ENCODE data around the gene CALM3. TPM values are rescaled to one million over a fixed set of nuclear protein-coding genes. Genes with fewer than 3 reads are reported as not detected.

Gene CALM3
- total and polyA plus RNA-seq, 7 donors: 120 to 192 (median 145) TPM

DNA sequence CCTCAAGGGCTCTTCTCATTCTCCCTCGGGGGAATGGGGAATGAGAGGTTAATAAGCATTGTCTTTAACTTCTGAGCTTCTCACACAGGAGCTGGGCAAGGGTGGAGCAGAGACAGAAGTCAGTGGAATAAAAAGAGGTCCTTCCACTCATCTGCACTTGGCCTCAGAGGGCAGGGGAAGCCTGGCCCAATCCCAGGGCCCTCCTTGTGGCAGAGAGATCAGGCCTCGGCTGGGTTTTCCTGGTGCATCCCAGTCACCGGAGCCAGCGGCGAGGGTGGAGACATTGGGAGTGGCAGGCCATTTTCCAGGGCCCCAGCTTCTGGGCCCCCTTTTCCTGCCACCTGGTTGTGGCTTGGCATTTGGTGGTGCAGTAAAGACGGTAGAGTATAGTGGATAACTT, 10.6 kb downstream of the CALM3 start:
- no peak overlapping the region for H3K4me3 ChIP-seq
- DNase-seq (peak in 1 of 2 donors; percentile 46), ATAC-seq (no peak)
- H3K27ac ChIP-seq: no peak overlapping the region
- H3K36me3 ChIP-seq (ENCODE audit: insufficient read depth in 1 of 2, low read depth in 1 of 2): peaks cover 0 to 34% of the 10 kb centered on the region in 2 donors
- H3K27me3 ChIP-seq (ENCODE audit: insufficient read depth in 3 of 3, low read length in 2 of 3): no peaks in the 10 kb centered on the region
- 66 to 76% (median 68%) methylated on average over 6 of the region's 6 CpGs for WGBS, 3 donors
- H3K4me1 ChIP-seq: peaks cover 2% of the 10 kb centered on the region
- intact Hi-C loops (cut with DNase I): no loop called here
- TF ChIP-seq CTCF (IDR thresholded peaks at IDR 0.05): no peak
- no peaks in the 10 kb centered on the region for H3K9me3 ChIP-seq

GRCh38 chr19:46613525-46613924, 12.4 kb downstream of the CALM3 start:
- peaks cover 0 to 16% of the 10 kb centered on the region in 2 donors for H3K36me3 ChIP-seq (ENCODE audit: insufficient read depth in 1 of 2, low read depth in 1 of 2)
- H3K4me1 ChIP-seq: peaks cover 12% of the 10 kb centered on the region
- ATAC-seq (no peak), DNase-seq (peak in 1 of 2 donors; percentile 39)
- no peak overlapping the region for H3K27ac ChIP-seq
- intact Hi-C loops (cut with DNase I): no loop called here
- H3K9me3 ChIP-seq: no peaks in the 10 kb centered on the region
- no peaks in the 10 kb centered on the region for H3K27me3 ChIP-seq (ENCODE audit: insufficient read depth in 3 of 3, low read length in 2 of 3)
- H3K4me3 ChIP-seq: no peak overlapping the region
- no peak for TF ChIP-seq CTCF (IDR thresholded peaks at IDR 0.05)
- 86 to 92% (median 90%) methylated on average over 22 of the region's 22 CpGs for WGBS, 3 donors

DNA sequence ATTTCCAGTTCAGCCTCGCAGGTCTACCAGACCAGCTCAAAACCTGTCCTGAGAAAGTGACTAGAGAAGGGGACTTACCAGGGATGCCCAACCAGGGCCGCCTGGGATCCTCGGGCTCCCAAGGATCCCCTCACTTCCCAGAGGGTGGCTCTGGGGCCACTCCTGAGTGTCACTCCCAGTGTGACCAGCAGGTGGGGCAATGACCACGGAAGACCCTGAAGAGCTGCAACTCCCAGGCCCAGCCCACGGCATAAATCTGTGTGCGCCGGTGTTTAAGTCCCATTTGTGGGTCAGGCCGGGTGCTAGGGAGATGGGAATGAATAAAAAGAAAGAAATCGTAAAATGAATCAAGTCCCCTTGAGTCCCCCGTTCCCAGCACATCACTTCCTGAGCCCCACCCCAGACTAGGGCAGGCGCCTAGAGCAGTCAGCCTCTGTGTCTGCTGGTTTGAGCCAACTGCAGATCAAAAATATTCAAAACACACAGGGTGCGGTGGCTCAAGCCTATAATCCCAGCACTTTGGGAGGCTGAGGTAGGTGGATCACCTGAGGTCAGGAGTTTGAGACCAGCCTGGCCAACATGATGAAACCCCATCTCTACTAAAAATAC, 13.1 kb downstream of the CALM3 start:
- DNase-seq: peak; percentile 86 to 90
- peaks cover 17% of the 10 kb centered on the region for H3K4me1 ChIP-seq
- no peaks in the 10 kb centered on the region for H3K27me3 ChIP-seq (ENCODE audit: insufficient read depth in 3 of 3, low read length in 2 of 3)
- TF ChIP-seq CTCF (IDR thresholded peaks at IDR 0.05): peak; percentile 87
- intact Hi-C loops (cut with DNase I): loop anchor here (1.0 to 2.0 kb wide), 2 partner anchors 48 to 49 kb away; no protein-coding TSS in a partner anchor
- no peak overlapping the region for H3K27ac ChIP-seq
- H3K9me3 ChIP-seq: no peaks in the 10 kb centered on the region
- H3K36me3 ChIP-seq (ENCODE audit: insufficient read depth in 1 of 2, low read depth in 1 of 2): peaks cover 0 to 9% of the 10 kb centered on the region in 2 donors
- peak; percentile 81 to 93 (median 86) for ATAC-seq
- no peak overlapping the region for H3K4me3 ChIP-seq
- WGBS, 3 donors: 11 to 16% (median 12%) methylated on average over 12 of the region's 12 CpGs

GRCh38 chr19:46615966-46616365, 14.8 kb downstream of the CALM3 start:
- Histone ChIP-seq H3K27ac (no peak overlapping the region), H3K27me3 (ENCODE audit: insufficient read depth in 3 of 3, low read length in 2 of 3) (no peaks in the 10 kb centered on the region), H3K4me1 (peaks cover 17% of the 10 kb centered on the region), H3K4me3 (no peak overlapping the region), H3K9me3 (no peaks in the 10 kb centered on the region), H3K36me3 (ENCODE audit: insufficient read depth in 1 of 2, low read depth in 1 of 2) (no peaks in the 10 kb centered on the region)
- ATAC-seq (no peak), DNase-seq (peak in 1 of 2 donors; percentile 32)
- no peak for TF ChIP-seq CTCF (IDR thresholded peaks at IDR 0.05)
- intact Hi-C loops (cut with DNase I): loop anchor here in 1 of 2 donors (2.0 kb wide), 1 partner anchor 47 kb away; no protein-coding TSS in a partner anchor
- WGBS, 3 donors: 80 to 89% (median 80%) methylated on average over 10 of the region's 10 CpGs

Data from psoas muscle (tissue), 8 donors.